IPS DF 6.9 (cell line): ENCODE data around the gene SEPTIN12.

ENCODE experiments used
- DNase-seq: peaks from one replicate; pipeline ENCODE4 v3.0.0-alpha.2; 2013; ENCODE audit warnings: low read depth, low spot score
- H3K27ac ChIP-seq: one replicate; pipeline ENCODE4 v1.5.1; 2013; ENCODE audit warnings: low read length, control low read depth
- H3K27me3 ChIP-seq: 2 replicates; pipeline ENCODE4 v1.6.1; 2013; ENCODE audit warnings: mild to moderate bottlenecking, low read length; ENCODE audit not compliant: control insufficient read depth, insufficient read depth
- H3K36me3 ChIP-seq: 2 replicates; pipeline ENCODE4 v1.6.1; 2013; ENCODE audit warnings: low read length; ENCODE audit not compliant: control insufficient read depth, insufficient read depth
- H3K4me1 ChIP-seq: 2 replicates; pipeline ENCODE4 v1.6.1; 2013; ENCODE audit warnings: low read length; ENCODE audit not compliant: control insufficient read depth, insufficient read depth
- H3K4me3 ChIP-seq: 2 replicates; pipeline ENCODE4 v1.5.1; 2013; ENCODE audit warnings: mild to moderate bottlenecking, low read length
- H3K9me3 ChIP-seq: 2 replicates; pipeline ENCODE4 v1.6.1; 2013; ENCODE audit warnings: low read length, inconsistent platforms; ENCODE audit not compliant: control insufficient read depth, insufficient read depth
- WGBS: extraction: QIAGEN DNeasy Blood & Tissue Kit; methylation state at CpG from one replicate; pipeline ENCODE4 v1.1.7; 2013; ENCODE audit warnings: mixed read lengths, missing lambda C conversion rate; ENCODE audit not compliant: insufficient read length, insufficient coverage; 5-methylcytosine and 5-hydroxymethylcytosine counted together

Gene SEPTIN12

GRCh38 chr16:4783951-4784336 lies 4.2 kb downstream of the SEPTIN12 start:
- Histone ChIP-seq H3K27ac (no peak overlapping the region), H3K4me3 (no peak overlapping the region), H3K4me1 (no peaks in the 10 kb centered on the region), H3K9me3 (no peaks in the 10 kb centered on the region), H3K36me3 (no peaks in the 10 kb centered on the region), H3K27me3 (no peaks in the 10 kb centered on the region)
- DNase-seq: no peak
- no CpG with 5 or more reads among the region's 16 CpGs for WGBS

GRCh38 chr16:4783251-4783950 lies 4.7 kb downstream of the SEPTIN12 start:
- no CpG with 5 or more reads among the region's 25 CpGs for WGBS
- H3K9me3 ChIP-seq: no peaks in the 10 kb centered on the region
- no peaks in the 10 kb centered on the region for H3K36me3 ChIP-seq
- no peaks in the 10 kb centered on the region for H3K27me3 ChIP-seq
- H3K27ac ChIP-seq: no peak overlapping the region
- DNase-seq: no peak
- H3K4me3 ChIP-seq: no peak overlapping the region
- H3K4me1 ChIP-seq: no peaks in the 10 kb centered on the region

GRCh38 chr16:4780235-4780634 lies 7.9 kb downstream of the SEPTIN12 start:
- Histone ChIP-seq H3K4me1 (no peaks in the 10 kb centered on the region), H3K27me3 (no peaks in the 10 kb centered on the region), H3K27ac (no peak overlapping the region), H3K9me3 (no peaks in the 10 kb centered on the region), H3K36me3 (no peaks in the 10 kb centered on the region), H3K4me3 (no peak overlapping the region)
- WGBS: no CpG with 5 or more reads among the region's 4 CpGs
- no peak for DNase-seq

- Histone ChIP-seq H3K36me3 (no peaks in the 10 kb centered on the region), H3K27ac (no peak overlapping the region), H3K9me3 (no peaks in the 10 kb centered on the region), H3K27me3 (no peaks in the 10 kb centered on the region), H3K4me1 (no peaks in the 10 kb centered on the region), H3K4me3 (no peak overlapping the region)
- no peak for DNase-seq
- no CpG with 5 or more reads among the region's 5 CpGs for whole genome bisulfite sequencing
Observed at GRCh38 chr16:4778050-4778392, 10.1 kb downstream of the SEPTIN12 start.

GRCh38 chr16:4777339-4778049 lies 10.7 kb downstream of the SEPTIN12 start:
- H3K27me3 ChIP-seq: no peaks in the 10 kb centered on the region
- DNase-seq: no peak
- H3K4me3 ChIP-seq: no peak overlapping the region
- H3K27ac ChIP-seq: no peak overlapping the region
- no peaks in the 10 kb centered on the region for H3K4me1 ChIP-seq
- no CpG with 5 or more reads among the region's 17 CpGs for WGBS
- H3K36me3 ChIP-seq: no peaks in the 10 kb centered on the region
- no peaks in the 10 kb centered on the region for H3K9me3 ChIP-seq

GRCh38 chr16:4776141-4776705 lies 11.9 kb downstream of the SEPTIN12 start:
- H3K4me1 ChIP-seq: no peaks in the 10 kb centered on the region
- no CpG with 5 or more reads among the region's 2 CpGs for WGBS
- no peak overlapping the region for H3K27ac ChIP-seq
- no peaks in the 10 kb centered on the region for H3K36me3 ChIP-seq
- H3K4me3 ChIP-seq: no peak overlapping the region
- H3K9me3 ChIP-seq: no peaks in the 10 kb centered on the region
- DNase-seq: no peak
- H3K27me3 ChIP-seq: no peaks in the 10 kb centered on the region

GRCh38 chr16:4775005-4775404 lies 13.1 kb downstream of the SEPTIN12 start:
- H3K4me3 ChIP-seq: no peak overlapping the region
- H3K36me3 ChIP-seq: no peaks in the 10 kb centered on the region
- H3K27me3 ChIP-seq: no peaks in the 10 kb centered on the region
- WGBS: no CpG with 5 or more reads among the region's 13 CpGs
- no peak overlapping the region for H3K27ac ChIP-seq
- DNase-seq: no peak
- H3K4me1 ChIP-seq: no peaks in the 10 kb centered on the region
- no peaks in the 10 kb centered on the region for H3K9me3 ChIP-seq

GRCh38 chr16:4772351-4772750 lies 15.8 kb downstream of the SEPTIN12 start:
- Histone ChIP-seq H3K36me3 (no peaks in the 10 kb centered on the region), H3K9me3 (no peaks in the 10 kb centered on the region), H3K4me3 (no peak overlapping the region), H3K27ac (no peak overlapping the region), H3K27me3 (no peaks in the 10 kb centered on the region), H3K4me1 (no peaks in the 10 kb centered on the region)
- no peak for DNase-seq
- no CpG with 5 or more reads among the region's 5 CpGs for WGBS

- H3K27ac ChIP-seq: no peak overlapping the region
- no peaks in the 10 kb centered on the region for H3K9me3 ChIP-seq
- no peak for DNase-seq
- no peaks in the 10 kb centered on the region for H3K27me3 ChIP-seq
- no peaks in the 10 kb centered on the region for H3K36me3 ChIP-seq
- no CpG with 5 or more reads among the region's 3 CpGs for WGBS
- no peaks in the 10 kb centered on the region for H3K4me1 ChIP-seq
- H3K4me3 ChIP-seq: no peak overlapping the region
Observed at GRCh38 chr16:4771646-4772045, 16.5 kb downstream of the SEPTIN12 start.

- Histone ChIP-seq H3K36me3 (no peaks in the 10 kb centered on the region), H3K27ac (no peak overlapping the region), H3K9me3 (no peaks in the 10 kb centered on the region), H3K27me3 (no peaks in the 10 kb centered on the region), H3K4me3 (peak overlapping the region; percentile 53; the same call in 1 of the 2 replicates), H3K4me1 (no peaks in the 10 kb centered on the region)
- no peak for DNase-seq
- WGBS: no CpG with 5 or more reads among the region's 7 CpGs
Observed at GRCh38 chr16:4769306-4769638, 18.9 kb downstream of the SEPTIN12 start.
